ENCODE measurements around the gene CPSF3. TPM values are rescaled to one million over a fixed set of nuclear protein-coding genes. Genes with fewer than 3 reads are reported as not detected.

Gene CPSF3
- total and polyA plus RNA-seq, 2 of the 8 experiments (the other 6 are each of a cell fraction or from before 2014, with no cell fraction given) = 44.5 to 93.3 TPM

DNA sequence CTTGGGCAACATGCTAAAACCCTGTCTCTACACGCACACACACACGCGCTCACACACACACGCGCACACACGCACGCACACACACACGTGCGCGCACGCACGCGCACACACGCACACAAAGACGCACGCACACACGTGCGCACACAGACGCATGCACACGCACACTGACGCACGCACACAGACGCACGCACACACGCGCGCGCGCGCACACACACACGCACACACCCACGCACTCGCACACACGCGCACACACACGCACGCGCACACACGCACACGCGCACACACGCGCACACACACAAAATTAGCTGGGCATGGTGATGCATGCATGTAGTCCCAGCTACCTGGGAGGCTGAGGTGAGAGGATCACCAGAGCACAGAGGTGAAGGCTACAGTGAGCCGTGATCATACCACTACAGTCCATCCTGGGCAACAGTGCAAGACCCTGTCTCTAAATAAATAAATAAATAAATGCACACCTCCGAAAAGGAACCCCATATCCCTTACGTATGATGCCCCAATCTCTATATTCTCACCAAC is 42.8 kb downstream of the CPSF3 start:
- no peak overlapping the region for H2BK120ac ChIP-seq (replicated peaks; ENCODE audit: low read depth, low read length)
- no peak overlapping the region for H2AK5ac ChIP-seq (ENCODE audit: low read depth, low read length)
- peaks cover 2 to 6% of the 10 kb centered on the region in 2 experiments for H4K20me1 ChIP-seq (replicated peaks in 1 of 2; ENCODE audit: control insufficient read depth in 1 of 2, insufficient read depth in 2 of 2, low read length in 2 of 2)
- no peak overlapping the region for H2BK12ac ChIP-seq (ENCODE audit: low read depth, low read length)
- TF ChIP-seq GTF2F1 (IDR thresholded peaks at IDR 0.05; ENCODE audit: borderline replicate concordance, low read depth, low read length) (no peak), GABPA (IDR thresholded peaks at IDR 0.05; ENCODE audit: borderline replicate concordance, insufficient read depth, low read length) (no peak), CREB1 (IDR thresholded peaks at IDR 0.05) (no peak)
- DNase-seq (ENCODE audit: low read depth in 1 of 2, low spot score in 2 of 2) (no peak), FAIRE-seq (no peak)
- H3K4me2 ChIP-seq (ENCODE audit: insufficient read depth in 1 of 2, low read depth in 2 of 2, low read length in 2 of 2) = no peak overlapping the region
- H3K18ac ChIP-seq (ENCODE audit: extremely low read depth, low read length) = no peak overlapping the region
- no peaks in the 10 kb centered on the region for H3K4me1 ChIP-seq (replicated peaks in 1 of 4; ENCODE audit: control insufficient read depth in 3 of 4, insufficient read depth in 4 of 4, low read length in 3 of 4)
- no peak overlapping the region for H2BK5ac ChIP-seq (ENCODE audit: low read depth, low read length)
- no peak overlapping the region for H4K5ac ChIP-seq (ENCODE audit: insufficient read length, low read depth, low read length)
- no peak overlapping the region for H3K27ac ChIP-seq (ENCODE audit: low read depth, low read length)
- ChIA-PET CTCF (ENCODE audit: partially characterized antibody) (no interaction called here), POLR2A (ENCODE audit: partially characterized antibody) (no interaction called here)
- WGBS, 2 experiments (ENCODE audit: extremely low coverage in 1 of 2, insufficient coverage in 1 of 2, insufficient read length in 1 of 2, insufficient replicate concordance in 2 of 2, low coverage in 1 of 2, low lambda C conversion rate in 2 of 2, missing lambda C conversion rate in 1 of 2) = 94% methylated on average over 26 of the region's 46 CpGs; no CpG with 5 or more reads in 1 of the 2 experiments
- no peak overlapping the region for H3K9ac ChIP-seq (replicated peaks in 1 of 4; ENCODE audit: extremely low read depth in 1 of 4, low read depth in 3 of 4, low read length in 3 of 4)
- no peak overlapping the region for H2BK15ac ChIP-seq (ENCODE audit: low read length)
- H3K79me1 ChIP-seq (ENCODE audit: low read depth, low read length) = no peaks in the 10 kb centered on the region
- H3K56ac ChIP-seq (replicated peaks; ENCODE audit: insufficient read length, low read depth, low read length) = no peak overlapping the region
- no peak overlapping the region for H2BK20ac ChIP-seq (ENCODE audit: low read length)
- H3K79me2 ChIP-seq (ENCODE audit: control insufficient read depth in 1 of 2, insufficient read depth in 2 of 2, low read length in 2 of 2) = no peaks in the 10 kb centered on the region
- no peak overlapping the region for H3K4me3 ChIP-seq (ENCODE audit: extremely low read depth in 1 of 4, insufficient read depth in 2 of 4, low read depth in 3 of 4, low read length in 4 of 4)
- H3K27me3 ChIP-seq (replicated peaks in 1 of 4; ENCODE audit: control insufficient read depth in 3 of 4, extremely low read depth in 1 of 4, insufficient read depth in 3 of 4, low read length in 3 of 4) = no peaks in the 10 kb centered on the region
- no peak overlapping the region for H3K4ac ChIP-seq (replicated peaks; ENCODE audit: insufficient read length, low read depth, low read length)
- H3K23me2 ChIP-seq (ENCODE audit: low read depth, low read length) = no peaks in the 10 kb centered on the region
- H3K14ac ChIP-seq (ENCODE audit: insufficient read length) = no peak overlapping the region
- H3K23ac ChIP-seq (ENCODE audit: insufficient read length) = no peak overlapping the region
- no peak overlapping the region for H2AFZ ChIP-seq (ENCODE audit: low read length)
- H4K91ac ChIP-seq (replicated peaks; ENCODE audit: insufficient read length, low read length) = no peak overlapping the region
- H3K9me3 ChIP-seq (ENCODE audit: insufficient read depth in 2 of 2, low read depth in 1 of 2, low read length in 1 of 2) = no peaks in the 10 kb centered on the region
- no peak overlapping the region for H4K8ac ChIP-seq (ENCODE audit: extremely low read depth, insufficient read depth, low read length)
- peaks cover under 1 to 52% (median 22%) of the 10 kb centered on the region in 4 experiments for H3K36me3 ChIP-seq (ENCODE audit: control insufficient read depth in 2 of 4, insufficient read depth in 4 of 4, low read length in 3 of 4)
